HG02678 (cell line): ENCODE measurements around the gene CCDC136.

ENCODE experiments used
- ATAC-seq: cut with Tn5 transposase; IDR thresholded peaks from one replicate; pipeline ENCODE4 v1.9.1; 2021; ENCODE audit warnings: mild to moderate bottlenecking, moderate library complexity; ENCODE audit not compliant: unreplicated experiment

The CCDC136 gene

GRCh38 chr7:128775744-128776474, 15.9 kb upstream of the CCDC136 start, which contains the start of gene OPN1SW:
TSS of gene OPN1SW (minus strand) at chr7:128775794. CDS start at chr7:128775781, 13 bp downstream.
- ATAC-seq = no peak

GRCh38 chr7:128777156-128778123, 14.3 kb upstream of the CCDC136 start:
- ATAC-seq = no peak

DNA sequence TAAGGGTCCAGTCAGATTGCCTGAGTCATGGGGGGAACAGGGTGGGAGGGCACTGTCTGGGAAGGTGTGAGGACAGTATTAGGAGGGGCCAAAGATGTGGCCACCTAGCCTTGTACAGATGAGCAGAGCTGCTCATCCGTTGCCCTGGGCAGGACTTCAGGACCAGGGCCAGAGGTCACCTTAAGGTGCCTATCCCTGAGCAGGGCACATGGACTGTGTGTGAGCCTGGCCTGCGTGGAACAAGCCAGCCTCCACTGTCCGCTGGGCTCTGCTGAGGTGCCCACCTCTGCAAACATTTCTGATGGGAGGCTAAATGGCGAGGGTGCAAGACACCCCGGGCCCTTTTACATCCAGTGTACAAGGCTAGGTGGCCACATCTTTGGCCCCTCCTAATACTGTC, 12.8 kb upstream of the CCDC136 start:
- ATAC-seq = no peak

- ATAC-seq = no peak
Observed at GRCh38 chr7:128781126-128781525, 10.6 kb upstream of the CCDC136 start.

DNA sequence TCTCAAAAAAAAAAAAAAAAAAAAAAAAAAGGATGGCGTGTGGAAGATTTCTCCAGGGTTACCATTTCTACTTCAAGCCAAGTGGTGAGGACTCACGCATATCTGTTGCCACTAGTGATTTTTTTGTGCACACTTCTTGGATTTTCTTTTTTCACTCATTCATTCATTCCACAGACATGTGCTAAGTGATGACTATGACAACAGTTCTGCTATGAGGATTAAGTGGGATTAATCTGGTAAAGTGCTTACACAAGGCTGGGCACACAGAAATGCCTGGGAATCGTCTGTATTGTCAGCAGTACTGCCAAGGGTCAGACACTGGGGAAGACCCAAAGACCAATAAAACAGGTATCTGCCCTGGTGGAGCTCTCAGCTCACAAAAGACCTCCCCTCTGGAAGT, 9.9 kb upstream of the CCDC136 start:
- no peak for ATAC-seq

GRCh38 chr7:128783143-128783861, 8.5 kb upstream of the CCDC136 start:
- no peak for ATAC-seq

GRCh38 chr7:128785738-128786137, 6.0 kb upstream of the CCDC136 start:
- no peak for ATAC-seq

GRCh38 chr7:128788446-128789412, 3.0 kb upstream of the CCDC136 start:
- no peak for ATAC-seq

DNA sequence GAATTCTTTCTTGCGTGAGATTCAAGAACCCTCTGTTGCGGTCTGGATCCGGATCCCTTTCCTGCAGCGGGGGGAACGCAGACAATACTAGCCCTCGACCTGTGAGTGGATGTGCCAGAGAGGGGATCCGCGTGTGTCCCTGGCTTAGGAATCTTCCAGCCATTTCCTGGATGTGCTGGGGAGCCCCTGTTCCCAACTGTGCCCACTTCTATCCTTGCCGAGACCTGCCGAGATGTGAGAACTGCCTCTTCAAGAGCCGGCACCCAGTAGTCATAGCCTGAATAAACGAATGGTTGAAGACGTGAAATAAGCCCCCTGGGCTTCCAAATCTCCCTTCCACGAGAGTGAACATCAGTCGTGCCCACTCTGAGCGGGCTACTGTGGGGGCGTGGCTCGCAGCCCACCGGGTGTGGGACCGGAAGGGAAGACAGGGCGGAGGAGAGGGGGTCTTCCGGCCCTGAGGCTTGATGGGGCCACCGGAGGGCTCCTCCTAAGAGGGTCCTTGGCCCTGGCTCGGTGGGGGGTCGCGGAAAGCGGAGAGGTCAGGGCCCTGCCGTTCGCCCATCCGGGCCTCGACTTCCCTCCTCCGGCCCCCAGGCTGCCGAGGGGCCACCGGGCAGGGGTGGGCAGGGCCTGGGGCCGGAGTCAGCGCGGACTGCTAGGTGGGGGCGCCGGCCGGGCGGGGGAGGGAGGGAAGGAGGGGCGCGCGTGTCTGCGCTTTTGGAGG, 1.3 kb upstream of the CCDC136 start:
- ATAC-seq = no peak

GRCh38 chr7:128791972-128792327, 182 bp downstream of the CCDC136 start:
- ATAC-seq = no peak

- ATAC-seq = no peak
Observed at GRCh38 chr7:128792471-128793180, 858 bp downstream of the CCDC136 start.

DNA sequence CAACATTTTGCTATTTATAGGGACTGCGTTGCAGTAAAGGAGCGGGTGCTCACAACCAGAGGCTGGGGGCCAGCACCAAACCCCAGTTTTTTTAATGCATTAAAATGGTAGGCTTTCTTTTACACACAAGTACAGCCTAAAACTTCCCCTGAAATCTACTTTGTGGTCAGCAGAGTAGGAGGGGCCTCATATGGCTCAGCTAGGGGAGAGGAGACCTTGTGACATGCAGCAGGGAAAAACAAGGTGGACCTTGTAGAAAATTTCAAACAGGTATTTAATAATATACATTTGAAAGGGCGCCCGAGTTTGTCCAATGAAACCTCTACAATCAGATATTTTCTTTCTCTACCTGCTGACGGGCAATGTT, 1.4 kb downstream of the CCDC136 start:
- ATAC-seq = no peak

DNA sequence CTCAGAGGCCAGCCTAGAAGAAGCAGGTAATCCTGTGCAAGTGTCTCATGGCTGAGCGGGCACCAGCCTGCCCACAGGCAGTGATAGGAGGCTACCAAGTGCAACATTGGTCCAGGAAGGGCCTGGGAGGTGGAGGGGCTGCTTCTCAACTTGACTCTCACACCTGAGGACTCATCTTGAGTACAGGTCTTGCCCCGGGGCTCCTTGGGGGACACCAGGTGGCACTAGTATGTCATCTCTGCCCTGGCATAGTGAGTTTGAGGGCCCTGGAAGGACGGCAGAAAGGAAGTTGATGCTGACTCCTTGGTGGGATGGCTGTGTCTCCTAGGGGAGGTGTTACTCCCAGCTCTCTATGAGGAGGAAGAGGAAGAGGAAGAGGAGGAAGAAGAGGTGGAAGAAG, 2.3 kb downstream of the CCDC136 start:
- no peak for ATAC-seq

- ATAC-seq = no peak
Observed at GRCh38 chr7:128794436-128794835, 2.7 kb downstream of the CCDC136 start.

- no peak for ATAC-seq
Observed at GRCh38 chr7:128795129-128795528, 3.4 kb downstream of the CCDC136 start.

- no peak for ATAC-seq
Observed at GRCh38 chr7:128796327-128796726, 4.6 kb downstream of the CCDC136 start.

DNA sequence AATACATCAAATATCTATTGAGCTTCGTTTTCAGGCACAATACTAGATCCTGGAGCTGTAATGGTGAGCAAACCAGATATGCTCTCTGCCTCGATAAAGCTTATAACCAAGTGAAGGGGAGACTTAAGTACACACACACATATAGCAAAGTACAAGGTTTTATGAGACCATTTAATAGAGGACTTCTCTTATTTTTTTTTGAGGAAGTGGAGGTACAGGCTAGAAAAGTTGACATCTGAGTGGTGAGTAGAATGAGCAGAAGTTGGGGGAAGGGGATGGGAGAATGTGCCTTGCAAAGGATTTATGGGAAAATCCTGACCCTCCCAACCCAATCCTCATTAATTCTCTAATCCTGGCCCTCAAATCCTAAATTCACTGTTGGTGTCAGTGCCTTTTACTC, 7.7 kb downstream of the CCDC136 start:
- ATAC-seq = no peak

GRCh38 chr7:128800567-128800966, 8.8 kb downstream of the CCDC136 start:
- ATAC-seq = no peak

- ATAC-seq = no peak
Observed at GRCh38 chr7:128801003-128801402, 9.2 kb downstream of the CCDC136 start.
